SK-N-SH treated with all-trans-retinoic acid at 6 μM for 48 hours (cell line): Measurements from ENCODE around the gene PDE5A.
"Not testable (repeated sequence)": the region's sequence is repeated elsewhere in the genome, so short reads cannot be mapped to it uniquely, and the experiment has no call there.

ENCODE experiments used
- CSDC2 ChIP-seq: fragments of 250-450 bp; sonication (Bioruptor Pico); IDR thresholded peaks from 2 replicates; pipeline ENCODE4 v1.5.0; 2020; ENCODE audit warnings: mild to moderate bottlenecking, moderate library complexity
- ZFP30 ChIP-seq: fragments of 450-650 bp; formaldehyde crosslinking; IDR thresholded peaks from 2 replicates; pipeline ENCODE4 v1.5.0; 2022; ENCODE audit warnings: mild to moderate bottlenecking, moderate library complexity

- not testable (repeated sequence) for TF ChIP-seq CSDC2, ZFP30 (CRISPR knock-in tag)
Observed at GRCh38 chr4:119470021-119470736, 158.4 kb downstream of the PDE5A start.
